NB4 (cell line): Measurements from ENCODE around the gene CDADC1.

Experiments
- MYC ChIP-seq: IDR thresholded peaks from 2 replicates; pipeline ENCODE4 v1.6.1; 2011; ENCODE audit warnings: low read depth, low read length
- POLR2A ChIP-seq: IDR thresholded peaks from 2 replicates; pipeline ENCODE4 v1.6.1; 2011; ENCODE audit warnings: mild to moderate bottlenecking; ENCODE audit not compliant: insufficient read length; ENCODE audit errors: extremely low read depth
- TF ChIP-seq, protein P1 (sequence below): IDR thresholded peaks from one replicate; pipeline ENCODE4 v1.5.1; 2012; ENCODE audit warnings: low read depth, low read length
- TF ChIP-seq, protein P2 (sequence below): IDR thresholded peaks from 2 replicates; pipeline ENCODE4 v1.6.1; 2011; ENCODE audit warnings: low read depth, low read length

DNA sequence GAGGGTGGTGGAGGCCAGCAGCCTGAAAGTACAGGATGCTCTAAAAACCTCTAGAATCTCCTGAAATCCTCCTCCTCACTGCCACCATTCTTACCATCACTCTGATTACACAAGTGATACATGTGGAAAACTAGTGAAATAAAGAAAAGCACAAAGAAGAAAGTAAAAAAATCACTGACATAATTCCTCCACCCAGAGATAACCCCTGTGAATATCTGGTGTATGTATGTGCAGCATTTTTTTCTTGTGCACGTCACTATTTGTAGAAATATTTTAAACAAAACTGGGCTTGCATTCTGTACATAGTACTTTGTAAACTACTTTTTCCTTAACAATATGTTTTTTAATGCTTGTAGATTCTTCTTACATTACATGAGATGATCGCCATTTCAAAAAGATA lies 73.2 kb downstream of the CDADC1 start:
- TF ChIP-seq, protein P1, sequence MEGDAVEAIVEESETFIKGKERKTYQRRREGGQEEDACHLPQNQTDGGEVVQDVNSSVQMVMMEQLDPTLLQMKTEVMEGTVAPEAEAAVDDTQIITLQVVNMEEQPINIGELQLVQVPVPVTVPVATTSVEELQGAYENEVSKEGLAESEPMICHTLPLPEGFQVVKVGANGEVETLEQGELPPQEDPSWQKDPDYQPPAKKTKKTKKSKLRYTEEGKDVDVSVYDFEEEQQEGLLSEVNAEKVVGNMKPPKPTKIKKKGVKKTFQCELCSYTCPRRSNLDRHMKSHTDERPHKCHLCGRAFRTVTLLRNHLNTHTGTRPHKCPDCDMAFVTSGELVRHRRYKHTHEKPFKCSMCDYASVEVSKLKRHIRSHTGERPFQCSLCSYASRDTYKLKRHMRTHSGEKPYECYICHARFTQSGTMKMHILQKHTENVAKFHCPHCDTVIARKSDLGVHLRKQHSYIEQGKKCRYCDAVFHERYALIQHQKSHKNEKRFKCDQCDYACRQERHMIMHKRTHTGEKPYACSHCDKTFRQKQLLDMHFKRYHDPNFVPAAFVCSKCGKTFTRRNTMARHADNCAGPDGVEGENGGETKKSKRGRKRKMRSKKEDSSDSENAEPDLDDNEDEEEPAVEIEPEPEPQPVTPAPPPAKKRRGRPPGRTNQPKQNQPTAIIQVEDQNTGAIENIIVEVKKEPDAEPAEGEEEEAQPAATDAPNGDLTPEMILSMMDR = no peak
- TF ChIP-seq POLR2A = no peak
- TF ChIP-seq, protein P2, sequence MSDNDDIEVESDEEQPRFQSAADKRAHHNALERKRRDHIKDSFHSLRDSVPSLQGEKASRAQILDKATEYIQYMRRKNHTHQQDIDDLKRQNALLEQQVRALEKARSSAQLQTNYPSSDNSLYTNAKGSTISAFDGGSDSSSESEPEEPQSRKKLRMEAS = no peak
- no peak for TF ChIP-seq MYC
